GM21526 (cell line): ENCODE measurements around the gene C11orf97.
"Not testable (repeated sequence)": the region's sequence is repeated elsewhere in the genome, so short reads cannot be mapped to it uniquely, and the experiment has no call there.

Source experiments
- ATAC-seq: cut with Tn5 transposase; IDR thresholded peaks from one replicate; pipeline ENCODE4 v1.9.1; 2021; ENCODE audit warnings: moderate library complexity; ENCODE audit not compliant: unreplicated experiment, low FRiP score

C11orf97 gene, protein sequence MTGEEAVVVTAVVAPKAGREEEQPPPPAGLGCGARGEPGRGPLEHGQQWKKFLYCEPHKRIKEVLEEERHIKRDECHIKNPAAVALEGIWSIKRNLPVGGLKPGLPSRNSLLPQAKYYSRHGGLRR

DNA sequence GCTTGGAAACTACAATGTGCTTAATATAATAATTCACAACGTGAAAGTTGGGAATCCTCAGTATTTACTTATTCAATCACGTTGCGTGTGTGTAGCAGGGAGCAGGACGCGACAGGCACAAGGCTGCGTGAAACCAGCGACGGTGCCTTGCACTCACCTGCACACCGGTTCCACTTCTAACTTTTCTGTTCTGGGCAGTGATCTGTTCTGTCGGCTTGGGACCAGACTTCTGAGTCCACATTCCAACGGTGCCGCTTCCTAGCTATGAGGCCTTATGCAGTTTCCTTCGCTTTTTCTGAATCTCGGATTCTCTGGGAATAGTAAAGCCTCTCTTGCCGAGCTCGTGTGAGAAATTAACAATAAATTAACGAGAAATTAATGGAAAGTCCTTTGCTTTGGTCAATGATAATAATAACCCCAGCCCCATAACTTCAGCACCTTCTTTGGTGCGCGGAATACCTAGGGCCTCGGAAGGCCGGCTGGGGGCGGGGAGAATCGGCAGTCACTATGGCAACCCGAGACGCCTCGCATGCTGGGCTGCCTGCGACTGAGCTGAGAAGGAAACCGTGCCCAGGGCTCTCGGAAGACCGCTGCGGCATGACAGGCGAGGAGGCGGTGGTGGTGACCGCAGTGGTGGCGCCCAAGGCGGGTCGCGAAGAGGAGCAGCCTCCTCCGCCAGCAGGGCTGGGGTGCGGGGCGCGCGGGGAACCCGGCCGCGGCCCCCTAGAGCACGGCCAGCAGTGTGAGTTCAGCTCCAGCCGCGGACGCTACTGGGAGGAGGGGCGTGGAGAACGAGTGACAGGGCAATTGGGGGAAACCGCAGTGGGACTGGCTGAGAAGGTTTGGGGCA is at the start of gene C11orf97:
TSS of gene C11orf97 (plus strand) at position 530 of the 850 bp plus-strand sequence. CDS start at position 598, 68 bp downstream.
- ATAC-seq = no peak

DNA sequence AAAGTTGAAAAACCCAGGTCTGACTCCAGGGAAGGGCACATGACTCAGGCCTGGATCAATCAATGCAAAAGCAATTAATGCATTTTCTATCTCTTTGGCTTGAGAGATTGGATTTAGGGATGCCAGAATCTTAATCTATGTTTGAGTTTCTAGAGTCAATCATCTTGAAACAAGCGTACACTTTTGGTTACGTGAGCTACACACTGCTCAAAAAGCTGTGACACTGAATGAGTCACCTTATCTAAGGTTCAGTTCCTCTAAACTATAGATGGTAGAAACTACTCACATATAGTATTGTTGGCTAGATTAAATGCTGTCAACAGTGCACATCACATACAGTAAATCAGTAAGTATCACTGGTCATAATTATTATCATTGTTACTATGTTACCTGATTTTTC is 42.8 kb upstream of the C11orf97 start:
- peak; percentile 87 for ATAC-seq

DNA sequence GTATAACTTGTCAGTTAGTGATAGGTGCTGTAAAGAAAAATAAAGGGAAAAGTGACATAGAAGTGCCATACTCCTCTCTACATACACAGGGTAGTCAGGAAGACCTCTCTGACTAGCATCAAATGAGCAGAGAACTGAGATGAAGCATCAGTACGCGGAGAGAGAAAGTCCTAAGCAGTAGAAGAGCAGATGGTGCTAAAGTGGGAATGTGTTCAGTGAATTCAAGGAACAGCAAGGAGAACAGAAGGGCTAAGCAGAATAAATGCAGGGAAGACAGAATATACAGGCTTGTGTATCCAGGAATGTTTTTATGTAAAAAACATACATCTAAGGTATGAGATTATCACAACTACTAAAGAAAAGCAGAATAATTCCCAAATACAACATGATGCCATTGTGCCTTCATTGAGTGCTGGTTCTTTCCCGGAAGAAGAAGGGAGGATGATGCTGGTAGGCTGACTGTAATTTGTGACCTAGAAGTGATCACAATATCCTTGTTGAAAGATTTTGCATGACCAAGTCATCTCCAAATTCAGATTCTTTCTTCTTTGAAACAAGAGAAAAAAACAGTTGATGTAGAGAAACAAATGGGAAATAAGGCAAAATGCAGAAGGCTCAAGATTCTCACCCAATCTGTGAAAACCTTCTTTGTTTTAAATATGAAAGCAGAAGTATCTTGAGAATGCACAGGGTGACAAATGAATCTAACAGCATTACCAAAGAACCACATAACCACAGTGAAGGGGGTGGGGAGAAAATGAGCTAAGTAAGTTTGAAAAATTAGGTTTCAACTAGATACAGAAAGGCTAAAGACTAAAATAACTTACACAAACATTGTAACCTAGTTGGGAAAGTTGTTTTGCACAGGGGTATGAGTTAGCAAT is 39.1 kb upstream of the C11orf97 start:
- ATAC-seq = peak; percentile 87

DNA sequence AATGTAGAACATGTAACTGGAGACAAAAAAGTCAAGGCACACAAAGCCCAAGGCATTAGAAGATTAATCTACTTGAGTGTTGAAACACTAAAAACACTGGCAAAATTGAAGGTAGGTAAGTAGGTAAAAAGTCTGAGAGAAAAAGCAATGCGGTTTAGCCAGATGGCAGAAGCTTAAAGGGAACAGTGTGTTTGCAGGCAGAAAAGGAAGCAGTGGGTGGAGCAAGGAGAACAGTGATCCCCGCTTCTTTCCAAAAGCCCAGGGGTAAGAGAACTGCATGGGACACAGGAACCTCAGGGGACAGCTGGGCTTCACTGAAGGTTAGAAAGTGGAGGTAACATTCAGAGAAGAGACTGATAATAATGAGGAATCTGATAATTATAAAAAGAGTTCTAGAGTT is 34.6 kb upstream of the C11orf97 start:
- no peak for ATAC-seq

DNA sequence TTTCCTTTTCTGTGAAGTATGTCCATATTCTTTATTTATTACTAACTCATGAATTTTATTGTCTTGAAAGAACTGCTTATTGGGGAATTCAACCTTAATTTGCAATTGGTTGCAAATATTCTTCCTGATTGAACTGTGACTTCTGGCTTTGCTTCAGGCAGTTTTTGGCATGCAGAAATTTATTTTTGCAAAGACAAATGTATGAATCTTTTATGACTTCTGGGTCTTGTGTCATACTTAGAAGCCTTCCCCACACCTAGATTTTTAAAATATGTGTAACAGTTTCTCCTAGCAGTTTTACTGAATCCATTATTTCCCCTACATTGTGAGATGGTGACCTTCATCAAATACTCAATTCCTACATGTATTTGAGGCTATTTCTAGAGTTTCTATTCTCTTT is 30.9 kb upstream of the C11orf97 start:
- ATAC-seq = no peak

DNA sequence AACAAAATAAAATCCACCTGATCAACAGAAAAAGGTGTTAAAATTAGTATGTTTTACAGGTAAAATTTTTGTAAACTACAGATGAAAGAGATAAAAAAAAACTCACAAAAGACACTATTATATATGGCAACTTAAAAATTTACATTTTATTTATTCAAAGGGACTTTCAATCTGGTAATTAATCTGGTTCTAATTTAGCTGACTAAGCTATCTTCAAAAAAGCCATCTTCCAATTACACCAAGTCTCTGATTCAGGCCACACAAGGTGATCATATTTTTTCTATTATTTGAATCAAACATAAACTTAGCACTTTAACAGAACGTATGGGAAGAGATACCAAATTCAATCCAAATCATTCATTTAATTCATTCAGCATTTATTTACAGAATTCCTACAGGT is 26.2 kb upstream of the C11orf97 start:
- no peak for ATAC-seq

DNA sequence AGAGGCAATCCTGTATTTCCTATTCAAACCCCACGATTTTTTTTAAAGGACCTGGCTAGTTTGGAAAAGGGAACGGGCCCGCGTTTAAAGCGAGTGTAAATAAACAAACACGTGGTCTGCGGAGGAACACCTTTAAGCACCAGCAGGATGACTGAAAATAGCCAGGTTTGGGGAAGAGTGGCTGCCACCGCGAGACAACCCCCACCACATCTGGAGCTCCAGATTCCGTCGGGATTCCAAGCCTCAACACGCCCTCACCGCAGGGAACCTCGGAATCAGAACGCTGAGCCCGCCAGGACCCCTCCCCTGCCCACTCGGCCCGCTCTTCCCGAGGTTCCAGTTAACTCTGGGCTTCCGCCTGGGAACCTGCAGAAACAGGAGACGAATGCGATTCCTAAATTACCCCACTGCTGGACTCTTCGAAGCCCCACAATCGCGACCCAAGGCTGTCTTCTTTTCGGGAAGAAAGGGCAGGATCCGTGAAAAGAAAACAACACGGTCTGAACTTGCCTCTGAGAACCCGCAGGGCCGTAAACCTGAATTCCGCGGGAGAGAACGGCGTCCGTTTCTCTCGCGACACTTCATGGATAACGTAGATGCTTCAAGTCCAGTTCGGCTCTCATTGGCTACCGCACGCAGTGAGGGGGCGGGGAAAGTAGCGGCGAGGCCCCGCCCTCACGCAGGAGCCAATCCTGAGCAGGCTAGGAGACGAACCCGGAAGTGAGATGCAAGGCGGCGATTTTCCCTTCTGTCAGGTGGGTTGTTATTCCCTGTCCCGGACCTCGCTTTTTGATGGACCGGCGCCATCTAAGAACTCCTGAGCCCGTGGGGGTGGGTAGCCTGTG is 18.8 kb upstream of the C11orf97 start, which contains the start of the genes ANKRD49 and MRE11:
TSS of gene ANKRD49 (plus strand) at position 704 of the 845 bp plus-strand sequence. CDS start 2,710 bp downstream, outside the sequence.
TSS of gene MRE11 (minus strand) at position 564 of the 845 bp plus-strand sequence. CDS start 1,043 bp downstream, outside the sequence.
- peak; percentile 100 for ATAC-seq

DNA sequence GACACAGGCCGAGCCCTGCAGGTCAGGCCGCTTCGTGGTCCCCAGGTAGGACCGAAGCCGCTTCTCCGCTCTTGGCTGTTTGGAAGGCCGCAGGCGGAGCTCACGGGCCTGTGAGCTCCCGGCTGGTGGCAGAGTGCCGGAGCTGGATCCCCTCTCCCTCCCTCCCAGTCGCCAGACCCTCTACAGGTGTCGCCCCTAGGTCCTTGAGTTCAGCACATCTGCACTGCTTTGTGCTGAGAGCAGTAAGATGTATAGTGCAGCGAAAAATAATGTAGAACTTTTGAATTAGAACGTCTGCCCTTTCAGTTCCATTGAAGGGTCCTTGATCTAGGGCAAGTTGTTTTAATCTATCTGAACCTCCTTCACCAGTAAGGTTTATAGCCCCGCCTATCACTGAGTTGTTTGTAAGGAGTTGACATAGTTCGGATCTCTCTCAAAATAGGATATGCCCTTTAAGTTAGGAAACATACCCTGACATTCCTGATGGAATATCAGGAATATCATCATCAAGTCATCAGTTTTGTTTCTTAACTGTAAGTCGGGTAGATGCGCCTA is 18.1 kb upstream of the C11orf97 start:
- ATAC-seq = peak; percentile 61

DNA sequence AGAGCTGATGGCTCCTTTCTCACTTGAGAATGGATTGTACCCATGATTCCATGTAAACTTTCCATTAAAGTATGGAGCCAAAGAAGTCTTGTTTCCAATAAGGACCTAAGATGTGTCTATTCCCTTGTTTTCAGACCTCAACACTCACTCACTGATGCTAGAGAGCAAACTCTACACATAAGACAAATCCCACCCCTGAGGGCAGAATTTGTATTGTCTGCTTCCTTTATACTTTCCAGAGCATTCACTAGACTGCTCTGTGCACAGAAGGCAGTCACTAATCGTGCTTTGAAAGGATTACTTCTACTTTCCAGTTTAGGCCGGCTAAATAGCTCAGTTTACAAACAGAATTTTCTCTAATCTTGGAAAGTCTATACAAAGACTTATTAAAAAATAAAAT is 12.1 kb upstream of the C11orf97 start:
- ATAC-seq = no peak

DNA sequence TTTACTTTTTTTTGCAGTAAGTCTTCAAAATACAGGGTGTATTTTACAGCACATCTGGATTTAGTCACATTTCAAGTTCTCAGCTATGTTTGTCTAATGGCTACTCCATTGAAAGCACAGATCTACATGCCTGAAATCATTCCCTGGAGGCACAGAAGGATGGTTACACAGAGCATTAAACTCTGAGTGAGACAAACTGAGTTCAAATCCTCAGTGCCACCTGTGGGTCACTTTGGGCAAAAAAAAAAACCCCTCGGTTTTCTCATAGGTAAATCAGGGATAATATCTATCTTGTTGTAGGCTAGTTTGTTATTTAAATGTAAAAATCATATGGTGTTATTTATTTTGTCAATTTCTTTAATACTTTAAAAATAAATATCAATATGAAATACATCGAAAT is 10.7 kb upstream of the C11orf97 start:
- ATAC-seq = no peak

DNA sequence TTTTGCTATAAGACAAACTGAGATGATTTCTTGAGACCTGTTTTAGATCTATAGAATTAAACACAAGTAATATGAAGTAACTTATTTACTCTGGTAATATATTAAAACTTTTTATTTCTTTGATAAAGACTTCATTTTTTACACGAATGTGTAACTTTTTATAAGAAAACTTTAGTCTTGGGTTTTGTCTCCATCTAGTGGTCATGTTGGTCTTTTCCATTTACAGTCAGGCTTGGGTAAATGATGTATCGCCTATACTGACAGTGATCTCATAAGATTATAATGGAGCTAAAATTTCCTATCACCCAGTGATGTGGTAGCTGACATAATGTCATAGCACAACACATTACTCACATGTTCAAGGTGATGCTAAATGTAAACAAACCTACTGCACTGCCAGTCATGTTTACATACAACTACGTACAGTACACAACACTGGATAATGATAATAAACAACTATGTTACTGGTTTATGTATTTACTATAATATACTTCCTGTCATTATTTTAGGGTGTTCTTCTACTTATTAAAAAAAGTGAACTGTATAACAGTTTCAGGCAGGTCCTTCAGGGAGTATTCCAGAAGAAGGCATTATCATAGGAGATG is 7.5 kb upstream of the C11orf97 start:
- ATAC-seq = peak; percentile 51

DNA sequence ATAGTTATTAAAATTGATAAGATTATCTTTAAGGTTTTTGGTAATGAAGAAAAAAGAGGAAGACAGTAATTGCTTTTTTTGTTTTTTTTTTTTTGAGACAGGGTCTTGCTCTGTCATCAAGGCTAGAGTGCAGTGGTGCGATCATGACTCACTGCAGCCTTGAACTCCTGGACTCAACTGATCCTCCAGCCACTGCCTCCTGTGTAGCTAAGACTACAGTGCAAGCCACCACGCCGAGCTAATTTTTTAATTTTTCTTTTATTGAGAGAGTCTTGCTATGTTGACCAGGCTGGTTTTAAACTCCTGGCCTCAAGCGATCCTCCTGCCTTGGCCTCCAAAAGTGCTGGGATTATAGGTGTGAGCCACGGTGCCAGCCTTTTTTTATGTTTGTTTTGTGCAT is 5.7 kb upstream of the C11orf97 start:
- not testable (repeated sequence) for ATAC-seq

DNA sequence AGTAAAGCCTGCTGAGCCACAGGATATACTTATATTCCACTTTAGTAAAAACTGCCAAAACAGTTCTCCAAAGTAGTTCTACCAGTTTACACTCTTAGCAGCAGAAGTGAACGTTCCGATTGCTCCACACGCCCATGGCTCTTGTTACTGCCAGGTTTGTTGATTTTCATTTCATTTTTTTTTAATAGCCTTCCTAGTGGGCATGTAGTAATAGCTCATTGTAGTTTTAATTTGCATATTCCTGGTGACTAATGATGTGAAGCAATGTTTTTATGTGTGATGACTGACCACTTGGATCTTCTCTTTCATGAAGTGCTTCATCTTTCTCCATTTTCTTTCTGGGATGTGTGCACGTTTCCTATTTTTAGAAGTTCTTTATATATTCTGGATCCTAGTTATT is 4.8 kb upstream of the C11orf97 start:
- ATAC-seq = no peak

DNA sequence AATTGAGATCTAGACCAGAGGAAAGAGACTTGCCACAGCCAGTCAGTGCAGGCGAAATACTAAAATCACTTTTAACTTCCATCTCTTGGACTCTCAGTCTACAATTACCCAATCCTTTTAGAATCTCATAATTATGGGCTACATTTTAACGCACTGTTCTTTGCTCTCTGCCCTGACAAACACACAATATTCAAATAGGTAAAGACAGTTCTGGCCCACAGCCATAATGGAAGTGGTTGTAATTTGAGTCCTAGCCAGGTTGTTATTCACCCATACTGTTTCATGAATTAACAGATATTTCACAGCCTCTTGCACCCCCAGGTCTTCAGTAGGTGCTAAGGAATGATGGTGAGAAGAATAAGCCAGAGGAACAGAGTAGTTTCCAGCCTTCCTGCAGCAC is 830 bp downstream of the C11orf97 start:
- ATAC-seq = no peak

DNA sequence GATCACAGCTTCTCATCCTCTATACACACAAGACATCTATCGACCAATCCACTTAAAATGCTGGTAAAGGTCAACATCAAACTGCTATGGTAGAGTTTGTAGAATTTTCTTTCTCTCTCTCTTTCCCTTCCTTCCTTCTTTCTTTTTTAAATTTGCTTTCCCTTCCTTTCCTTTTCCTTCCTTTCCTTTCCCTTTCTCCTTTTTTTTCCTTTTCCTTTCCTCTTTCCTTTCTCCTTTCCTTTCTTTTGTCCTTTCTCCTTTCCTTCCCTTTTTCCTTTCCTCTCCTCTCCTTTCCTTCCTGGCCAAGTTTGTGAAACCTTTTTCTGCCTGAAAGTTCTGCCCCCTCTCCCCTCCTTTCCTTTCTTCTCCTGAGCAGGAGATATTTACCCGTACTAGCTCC is 3.1 kb downstream of the C11orf97 start:
- no peak for ATAC-seq

DNA sequence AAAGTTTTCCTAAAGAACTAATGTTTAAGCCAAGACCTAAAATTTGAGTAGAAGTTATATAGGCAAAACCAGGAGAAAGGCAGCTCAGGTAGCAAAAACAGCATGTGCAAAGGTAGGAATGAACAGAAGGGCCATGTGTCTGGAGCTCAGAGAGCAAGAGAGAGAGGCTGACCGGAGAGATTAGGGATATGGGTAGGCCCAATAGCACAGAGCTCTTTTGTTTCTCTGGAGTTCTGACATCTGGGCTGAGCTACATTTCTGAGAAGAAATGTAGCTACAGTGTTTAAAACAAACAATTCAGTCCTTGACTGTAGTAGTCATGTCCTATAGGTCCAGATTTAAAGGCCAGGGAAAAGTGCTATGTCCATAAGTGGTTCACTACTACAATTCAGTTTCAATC is 4.5 kb downstream of the C11orf97 start:
- ATAC-seq = no peak

DNA sequence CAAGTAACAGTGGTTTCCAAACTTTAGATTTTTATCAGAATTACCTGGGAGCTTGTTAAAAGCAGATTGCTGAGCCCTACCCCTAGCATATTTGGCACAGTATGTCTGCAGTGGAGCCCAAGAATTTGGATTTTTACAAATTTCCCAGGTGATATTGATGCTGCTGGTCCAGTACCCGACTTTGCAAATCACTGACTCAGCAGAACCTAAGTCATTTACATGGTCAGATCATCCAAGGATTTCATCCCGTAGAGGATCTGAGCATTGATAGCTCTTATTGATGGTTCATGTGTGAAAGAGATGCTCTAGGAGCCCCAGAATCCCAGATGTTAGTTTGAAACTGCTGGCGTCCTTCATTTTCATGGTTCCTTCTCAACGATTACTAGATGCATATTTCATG is 6.0 kb downstream of the C11orf97 start:
- ATAC-seq = no peak

DNA sequence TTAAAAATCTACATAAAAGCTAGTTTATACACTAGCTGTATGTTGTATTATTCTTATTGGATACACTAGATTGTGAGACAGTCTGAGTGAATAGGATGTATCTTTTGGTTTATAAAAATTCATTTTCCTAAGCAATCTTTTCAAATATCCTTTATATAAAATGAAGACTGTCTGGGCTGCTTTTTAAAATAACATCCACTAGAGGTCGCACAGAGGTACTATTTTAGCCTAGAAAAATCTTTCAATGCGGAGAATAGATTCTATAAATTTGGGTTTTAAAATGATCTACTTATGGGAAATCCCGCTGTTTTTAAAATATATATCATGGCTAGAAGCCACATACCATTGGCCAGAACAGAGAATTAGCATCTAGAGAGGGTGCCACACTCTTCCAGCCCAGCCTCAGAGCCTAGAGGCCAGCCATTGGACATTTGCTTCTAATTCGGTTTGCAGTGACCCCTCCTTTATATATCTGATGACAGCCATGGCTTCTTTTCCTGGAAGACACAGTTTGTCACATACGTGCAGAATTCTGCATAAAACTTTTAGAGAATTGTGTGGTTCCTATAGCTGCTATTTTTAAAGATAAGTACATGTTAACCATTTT is 7.3 kb downstream of the C11orf97 start:
- ATAC-seq = no peak

DNA sequence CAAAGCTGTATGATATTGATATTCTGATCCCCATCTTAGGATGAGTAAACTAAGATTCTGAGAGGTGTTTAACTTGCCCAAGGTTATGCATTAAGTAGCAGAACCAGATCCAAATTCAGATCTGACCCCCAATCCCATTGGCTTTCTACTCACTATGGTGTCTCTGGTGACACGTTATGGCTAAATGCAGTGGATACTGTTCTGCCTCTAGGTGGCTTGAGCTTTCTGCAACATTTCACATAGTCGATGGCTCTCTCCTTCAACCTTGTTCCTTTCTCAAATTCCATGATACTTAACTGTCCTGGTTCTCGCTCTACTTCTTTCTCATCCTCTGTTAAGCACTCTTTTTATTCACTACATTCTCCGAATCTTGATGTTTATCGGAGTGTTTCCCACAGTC is 9.4 kb downstream of the C11orf97 start:
- peak; percentile 76 for ATAC-seq
